ENCODE measurements around the gene PLCB3.

PLCB3 gene

DNA sequence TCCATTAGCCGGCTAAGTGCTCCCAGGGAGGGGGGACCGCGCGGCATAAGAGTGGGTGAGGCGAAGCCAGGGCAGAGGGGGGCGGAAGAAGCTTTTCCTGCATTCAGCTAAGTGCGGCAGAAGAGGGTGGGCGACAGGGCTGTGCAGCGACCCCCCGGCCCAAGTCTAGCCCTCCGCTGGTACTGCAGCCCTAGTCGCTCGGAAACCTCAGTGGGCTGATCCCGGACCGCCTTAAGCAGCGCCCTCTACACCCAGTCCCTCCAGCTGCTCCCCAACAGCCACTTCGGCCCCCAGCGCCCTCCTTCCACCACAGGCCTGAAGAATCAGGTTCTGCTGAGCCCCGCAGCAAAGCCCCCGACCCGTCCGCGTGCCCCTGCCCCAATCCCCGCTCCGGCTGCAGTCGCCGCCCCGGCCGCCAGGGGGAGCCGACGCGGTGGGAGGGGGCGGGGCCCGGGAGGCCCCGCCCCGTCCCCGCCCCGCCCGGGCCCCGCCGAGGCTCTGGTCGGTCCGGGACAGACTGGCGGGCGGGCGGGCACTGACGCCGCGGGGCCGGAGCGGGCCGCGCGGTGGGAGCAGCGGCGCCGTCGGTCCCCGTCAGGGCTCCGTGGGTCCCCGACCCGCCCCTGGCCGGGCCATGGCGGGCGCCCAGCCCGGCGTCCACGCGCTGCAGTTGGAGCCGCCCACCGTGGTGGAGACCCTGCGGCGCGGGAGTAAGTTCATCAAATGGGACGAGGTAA lies at the start of gene PLCB3:
Gene PLCB3 (plus strand): TSS at position 515 of the 737 bp plus-strand sequence. CDS start 120 bp downstream, at position 635.
- DNase-seq (ENCODE audit: low read depth) = no peak

GRCh38 chr11:64201543-64201942 lies 49.8 kb upstream of the PLCB3 start:
- DNase-seq (ENCODE audit: low read depth) = no peak

- DNase-seq (ENCODE audit: low read depth) = no peak
Observed at GRCh38 chr11:64202992-64203391, 48.3 kb upstream of the PLCB3 start.

DNA sequence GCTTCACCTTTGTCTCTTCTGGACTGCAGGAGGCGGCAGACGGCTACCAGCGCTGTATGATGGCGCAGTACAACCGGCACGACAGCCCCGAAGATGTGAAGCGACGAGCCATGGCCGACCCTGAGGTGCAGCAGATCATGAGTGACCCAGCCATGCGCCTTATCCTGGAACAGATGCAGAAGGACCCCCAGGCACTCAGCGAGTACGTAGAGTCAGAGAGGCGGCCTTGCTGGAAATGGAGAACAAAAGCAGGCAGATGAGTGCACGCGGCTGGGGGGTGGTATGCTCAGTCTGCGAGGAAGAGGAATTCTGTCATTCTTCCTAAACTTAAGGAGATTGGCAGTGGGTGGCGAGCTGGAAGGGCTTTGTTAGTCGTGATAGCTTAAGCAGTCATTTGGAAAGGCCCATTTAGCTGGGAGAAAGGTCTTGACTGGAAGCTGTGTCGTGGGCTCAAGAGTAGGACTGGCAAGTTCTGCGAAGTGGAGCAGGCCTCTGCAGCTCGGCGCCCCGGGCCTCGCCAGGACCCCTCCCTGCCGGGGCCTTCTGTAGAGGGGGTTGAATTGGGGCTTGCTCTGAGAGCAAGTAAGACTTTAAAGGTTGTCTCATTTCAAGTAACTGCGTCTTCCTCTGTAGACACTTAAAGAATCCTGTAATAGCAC lies 47.8 kb upstream of the PLCB3 start:
- DNase-seq (ENCODE audit: low read depth) = no peak

DNA sequence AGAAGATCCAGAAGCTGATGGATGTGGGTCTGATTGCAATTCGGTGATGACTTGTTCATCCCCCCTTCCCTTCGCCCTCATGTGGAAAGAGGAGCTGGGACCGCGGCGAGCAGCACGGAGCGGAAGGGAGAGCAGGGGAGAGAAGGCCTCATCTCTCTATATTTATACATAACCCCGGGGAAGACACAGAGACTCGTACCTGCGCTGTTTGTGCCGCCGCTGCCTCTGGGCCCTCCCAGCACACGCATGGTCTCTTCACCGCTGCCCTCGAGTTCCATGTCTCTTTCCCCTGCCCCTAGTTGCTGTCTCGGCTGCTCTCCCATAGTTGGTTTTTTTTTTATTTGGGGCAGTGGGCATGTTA lies 47.3 kb upstream of the PLCB3 start:
- no peak for DNase-seq (ENCODE audit: low read depth)

GRCh38 chr11:64204464-64204989 lies 46.8 kb upstream of the PLCB3 start:
- peak; percentile 81 for DNase-seq (ENCODE audit: low read depth)

GRCh38 chr11:64206457-64207255 lies 44.7 kb upstream of the PLCB3 start, which contains the start of gene FERMT3:
Gene FERMT3, plus strand, starts transcription at chr11:64206721. Its CDS starts 644 bp downstream, at chr11:64207365.
- peak; percentile 88 for DNase-seq (ENCODE audit: low read depth)

- peak; percentile 93 for DNase-seq (ENCODE audit: low read depth)
Observed at GRCh38 chr11:64207256-64208085, 43.9 kb upstream of the PLCB3 start.

DNA sequence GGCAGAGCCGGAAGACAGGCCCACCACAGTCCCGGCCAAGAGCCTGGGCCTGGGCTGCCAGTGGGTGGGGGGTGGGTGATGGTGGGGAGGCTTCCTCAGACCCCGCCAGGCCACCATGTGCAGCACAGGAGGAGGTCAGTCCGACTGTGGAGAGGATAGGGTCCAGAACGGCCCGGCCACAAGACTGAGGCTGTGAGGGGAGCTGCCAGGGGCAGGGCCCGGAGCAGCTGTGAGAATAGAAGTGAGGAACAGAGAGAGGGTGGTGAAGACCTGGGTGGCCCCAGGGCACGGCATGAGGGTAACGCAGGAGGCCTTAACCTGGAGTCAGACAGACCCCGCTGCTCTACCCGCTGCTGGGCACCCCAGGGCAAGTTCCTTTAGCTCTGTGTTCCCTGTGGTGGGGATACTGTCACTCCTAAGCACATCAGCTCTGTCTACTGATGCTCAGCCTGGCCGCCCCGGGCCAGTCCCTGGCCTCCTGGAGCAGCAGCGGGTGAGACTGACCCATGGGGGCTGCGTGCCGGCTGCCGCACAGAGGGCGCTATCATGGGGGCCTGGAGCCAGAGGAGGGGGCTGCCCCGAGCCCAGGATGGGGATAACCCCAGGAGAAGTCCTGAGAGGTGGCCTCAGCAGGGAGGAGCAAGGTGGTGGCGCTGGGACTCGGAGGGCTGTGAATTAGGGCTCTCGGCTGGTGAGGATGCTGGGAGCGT lies 43.1 kb upstream of the PLCB3 start:
- DNase-seq (ENCODE audit: low read depth) = no peak

- DNase-seq (ENCODE audit: low read depth) = no peak
Observed at GRCh38 chr11:64208796-64209562, 42.4 kb upstream of the PLCB3 start.

DNA sequence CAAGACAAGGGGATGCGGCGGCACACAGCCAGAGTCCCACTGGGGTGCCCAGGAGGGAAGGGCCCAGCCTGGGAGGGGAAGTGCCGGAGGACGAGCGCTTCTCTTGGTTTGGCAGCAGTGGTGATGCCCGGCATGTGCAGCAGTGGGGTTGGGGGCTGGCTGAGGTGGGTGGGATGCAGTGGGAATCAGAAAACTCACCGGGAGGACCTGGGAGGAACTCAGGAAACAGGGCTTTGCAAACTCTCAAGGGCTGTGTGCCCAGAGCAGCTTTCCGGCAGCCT lies 41.8 kb upstream of the PLCB3 start:
- no peak for DNase-seq (ENCODE audit: low read depth)

- DNase-seq (ENCODE audit: low read depth) = no peak
Observed at GRCh38 chr11:64210301-64211020, 40.9 kb upstream of the PLCB3 start.

DNA sequence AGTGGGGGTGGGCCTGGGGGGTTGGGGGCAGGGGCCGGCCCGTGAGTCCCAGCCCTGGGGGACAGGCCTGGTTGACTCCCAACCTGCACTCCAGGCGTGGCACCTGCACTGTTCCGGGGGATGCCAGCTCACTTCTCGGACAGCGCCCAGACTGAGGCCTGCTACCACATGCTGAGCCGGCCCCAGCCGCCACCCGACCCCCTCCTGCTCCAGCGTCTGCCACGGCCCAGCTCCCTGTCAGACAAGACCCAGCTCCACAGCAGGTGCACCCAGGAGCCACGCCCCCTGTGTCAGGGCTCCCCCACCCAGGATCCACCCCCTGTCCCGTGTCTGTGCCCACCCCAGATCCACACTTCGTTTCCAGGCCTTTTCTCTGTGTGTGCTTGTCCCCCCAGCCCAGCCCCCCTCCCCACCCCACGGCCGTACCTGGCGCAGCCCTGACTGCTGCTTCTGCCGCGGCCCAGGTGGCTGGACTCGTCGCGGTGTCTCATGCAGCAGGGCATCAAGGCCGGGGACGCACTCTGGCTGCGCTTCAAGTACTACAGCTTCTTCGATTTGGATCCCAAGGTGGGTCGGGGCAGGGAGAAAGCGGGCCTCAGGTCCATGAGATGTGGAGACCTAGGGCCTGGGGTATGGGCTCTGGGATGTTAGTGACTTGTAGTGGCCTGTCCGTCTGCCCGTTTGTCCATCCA lies 40.0 kb upstream of the PLCB3 start:
- DNase-seq (ENCODE audit: low read depth) = no peak

DNA sequence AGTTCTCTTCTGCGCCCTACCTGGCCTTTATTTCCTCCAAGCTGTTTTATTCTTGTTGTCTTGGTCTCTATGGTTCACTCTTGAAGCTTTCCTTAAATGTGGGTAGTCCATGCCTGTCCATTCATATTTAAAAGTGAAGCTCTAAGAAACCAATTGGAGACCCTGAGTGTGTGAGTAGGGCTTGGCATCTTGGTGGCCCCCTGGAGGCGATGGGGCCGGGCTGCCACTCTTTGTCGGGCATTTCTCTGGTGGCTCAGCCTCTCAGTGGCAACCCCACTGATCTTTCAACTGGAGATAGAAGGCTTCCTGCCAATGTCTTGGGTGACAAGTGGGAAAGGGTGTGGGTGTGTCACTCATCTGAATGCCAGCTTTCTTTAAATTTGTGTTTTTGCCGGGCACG lies 34.5 kb upstream of the PLCB3 start:
- DNase-seq (ENCODE audit: low read depth) = no peak

- DNase-seq (ENCODE audit: low read depth) = no peak
Observed at GRCh38 chr11:64218628-64219353, 32.5 kb upstream of the PLCB3 start.

DNA sequence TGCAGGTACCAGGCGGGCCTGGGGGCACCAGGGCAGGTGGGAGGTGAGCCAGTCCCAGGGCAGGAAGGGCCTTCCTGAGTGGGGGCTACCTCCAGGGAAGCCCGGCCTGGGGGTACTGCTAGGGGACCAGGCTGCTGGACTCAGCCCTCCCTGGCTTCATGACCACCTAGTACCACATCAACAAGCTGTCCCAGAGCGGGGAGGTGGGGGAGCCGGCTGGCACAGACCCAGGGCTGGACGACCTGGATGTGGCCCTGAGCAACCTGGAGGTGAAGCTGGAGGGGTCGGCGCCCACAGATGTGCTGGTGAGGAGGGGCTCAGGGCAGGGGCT lies 32.0 kb upstream of the PLCB3 start:
- no peak for DNase-seq (ENCODE audit: low read depth)

- DNase-seq (ENCODE audit: low read depth) = no peak
Observed at GRCh38 chr11:64219755-64220154, 31.6 kb upstream of the PLCB3 start.

DNA sequence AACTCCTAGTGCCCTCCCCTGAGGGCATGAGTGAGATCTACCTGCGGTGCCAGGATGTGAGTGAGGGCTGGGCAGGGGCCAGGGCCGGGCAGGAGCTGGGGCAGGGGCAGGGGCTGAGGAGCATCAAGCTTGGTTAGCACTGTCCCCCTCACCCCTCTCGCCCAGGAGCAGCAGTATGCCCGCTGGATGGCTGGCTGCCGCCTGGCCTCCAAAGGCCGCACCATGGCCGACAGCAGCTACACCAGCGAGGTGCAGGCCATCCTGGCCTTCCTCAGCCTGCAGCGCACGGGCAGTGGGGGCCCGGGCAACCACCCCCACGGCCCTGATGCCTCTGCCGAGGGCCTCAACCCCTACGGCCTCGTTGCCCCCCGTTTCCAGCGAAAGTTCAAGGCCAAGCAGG lies 31.1 kb upstream of the PLCB3 start:
- no peak for DNase-seq (ENCODE audit: low read depth)

GRCh38 chr11:64220798-64221197 lies 30.5 kb upstream of the PLCB3 start:
- no peak for DNase-seq (ENCODE audit: low read depth)

All from CMK (cell line).